ENCODE results near the gene AKR1A1.
"Not testable (repeated sequence)": the region's sequence is repeated elsewhere in the genome, so short reads cannot be mapped to it uniquely, and the experiment has no call there.

Gene AKR1A1

DNA sequence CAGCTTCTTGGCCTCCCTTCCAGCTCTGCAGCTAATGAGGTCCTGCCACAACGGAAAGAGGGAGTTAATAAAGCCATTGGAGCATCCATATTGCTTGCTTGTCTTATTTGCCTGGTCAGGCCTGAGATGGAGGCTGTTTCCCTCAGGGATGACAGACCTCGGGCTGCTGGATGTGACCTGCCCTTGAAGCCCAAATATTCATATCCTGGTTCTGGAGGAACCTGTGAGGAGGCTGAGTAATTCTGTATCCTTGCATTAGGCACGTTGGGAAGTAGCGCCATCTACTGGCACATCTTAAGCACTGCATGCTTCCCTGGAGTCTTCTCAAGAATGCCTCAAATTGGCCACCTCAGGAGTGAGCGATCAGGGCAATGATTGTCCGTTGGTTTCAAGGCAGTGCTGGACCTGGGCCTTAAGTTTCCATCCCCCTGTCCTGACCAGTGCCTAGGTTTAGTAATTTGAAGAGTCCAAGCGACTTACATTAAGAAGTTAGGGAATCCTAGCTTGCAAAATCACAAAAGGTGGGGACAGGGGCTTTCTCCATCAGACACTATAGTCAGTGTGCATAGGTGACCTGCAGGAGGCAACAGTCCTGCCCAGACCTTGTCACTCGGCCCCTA lies 19.4 kb downstream of the AKR1A1 start:
- DNase-seq (ENCODE audit: insufficient read length, low spot score) = peak; percentile 47
- peak; percentile 78 for FAIRE-seq
- TF ChIP-seq POLR2A (IDR thresholded peaks at IDR 0.05; ENCODE audit: low read depth, low read length) = no peak

- no peak for DNase-seq (ENCODE audit: insufficient read length, low spot score)
- FAIRE-seq = no peak
- no peak for TF ChIP-seq POLR2A (IDR thresholded peaks at IDR 0.05; ENCODE audit: low read depth, low read length)
Measured at GRCh38 chr1:45570631-45571030, 20.0 kb downstream of the AKR1A1 start.

DNA sequence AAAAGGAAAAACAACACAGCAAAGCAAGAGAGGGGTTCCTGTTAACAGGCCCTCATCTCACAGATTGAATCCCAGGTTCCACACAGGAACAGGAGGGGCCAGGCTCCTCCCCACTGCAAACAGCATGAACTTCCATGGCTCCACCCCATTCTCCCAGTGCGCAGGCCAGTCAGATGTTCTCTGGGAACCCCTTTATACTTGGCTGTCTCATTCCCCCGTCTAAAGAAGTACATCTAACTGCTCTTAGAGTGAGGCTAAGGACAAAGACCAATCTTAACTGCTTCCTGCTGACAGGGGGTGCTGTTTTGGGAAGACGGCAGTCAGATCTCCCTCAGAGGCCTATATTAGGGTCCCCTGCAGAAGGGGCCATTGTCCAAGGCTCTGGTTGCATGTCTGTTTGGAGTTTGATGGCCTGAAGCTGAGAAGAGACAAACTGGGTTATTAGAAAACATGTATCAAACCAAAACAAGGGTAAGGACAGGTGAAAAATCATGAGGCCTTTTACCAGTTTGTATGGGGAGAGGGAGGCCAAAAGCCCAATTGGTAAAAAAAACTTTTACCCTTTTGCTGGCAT lies 22.7 kb downstream of the AKR1A1 start:
- TF ChIP-seq POLR2A (IDR thresholded peaks at IDR 0.05; ENCODE audit: low read depth, low read length) = no peak
- no peak for DNase-seq (ENCODE audit: insufficient read length, low spot score)
- FAIRE-seq = no peak

DNA sequence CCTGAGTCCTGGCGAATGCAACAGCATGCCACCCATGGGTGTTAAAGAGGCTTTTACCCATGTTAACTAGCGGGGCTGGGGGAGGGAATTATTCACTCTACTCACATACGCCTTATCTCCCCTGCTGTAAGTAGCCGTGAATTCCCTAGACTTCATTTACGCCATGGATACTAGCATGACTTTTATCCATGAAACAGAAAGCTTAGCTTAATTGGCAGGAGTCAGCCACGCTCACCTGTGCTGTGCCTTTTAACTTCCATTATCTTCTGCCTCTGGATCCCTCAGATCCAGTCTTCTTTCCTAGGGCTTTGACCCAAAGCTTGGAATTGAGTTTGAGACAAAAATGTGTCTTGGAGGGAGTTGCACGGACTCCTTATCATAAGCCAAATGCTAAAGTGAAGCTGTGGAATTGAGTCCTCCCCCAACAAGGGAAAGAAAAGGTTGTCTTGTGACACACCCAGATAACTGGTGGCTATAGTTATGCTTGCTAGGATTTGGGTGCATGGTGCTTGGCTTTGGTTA lies 23.5 kb downstream of the AKR1A1 start:
- TF ChIP-seq POLR2A (IDR thresholded peaks at IDR 0.05; ENCODE audit: low read depth, low read length) = no peak
- FAIRE-seq (no peak), DNase-seq (ENCODE audit: insufficient read length, low spot score) (no peak)

- TF ChIP-seq POLR2A (IDR thresholded peaks at IDR 0.05; ENCODE audit: low read depth, low read length) = no peak
- FAIRE-seq (peak; percentile 90), DNase-seq (ENCODE audit: insufficient read length, low spot score) (peak; percentile 95)
Measured at GRCh38 chr1:45583264-45583665, 32.6 kb downstream of the AKR1A1 start.

- FAIRE-seq = no peak
- peak; percentile 62 for DNase-seq (ENCODE audit: insufficient read length, low spot score)
- peak; percentile 84 for TF ChIP-seq POLR2A (IDR thresholded peaks at IDR 0.05; ENCODE audit: low read depth, low read length)
Measured at GRCh38 chr1:45583666-45584350, 33.2 kb downstream of the AKR1A1 start, which contains the start of gene NASP. Gene NASP (plus strand): TSS chr1:45584041. CDS start chr1:45584147, 106 bp downstream.

GRCh38 chr1:45584351-45585109 lies 33.9 kb downstream of the AKR1A1 start:
- DNase-seq (ENCODE audit: insufficient read length, low spot score) (peak; percentile 76), FAIRE-seq (no peak)
- no peak for TF ChIP-seq POLR2A (IDR thresholded peaks at IDR 0.05; ENCODE audit: low read depth, low read length)

DNA sequence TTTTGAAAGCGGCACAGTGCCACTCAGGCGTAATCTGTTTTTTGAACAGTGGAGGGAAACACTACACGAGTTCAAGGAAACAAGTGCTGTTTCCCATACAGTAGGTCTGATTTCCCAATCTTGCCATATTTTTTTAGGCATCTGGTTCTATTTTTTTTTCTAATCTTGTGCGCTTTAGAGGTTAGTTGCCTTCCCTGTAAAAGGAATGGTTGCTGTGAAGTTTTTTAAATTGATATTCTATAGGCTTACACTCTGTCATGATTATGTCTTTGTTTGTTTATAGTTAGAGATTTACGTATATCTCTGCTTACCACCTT lies 34.4 kb downstream of the AKR1A1 start:
- FAIRE-seq = no peak
- TF ChIP-seq POLR2A (IDR thresholded peaks at IDR 0.05; ENCODE audit: low read depth, low read length) = no peak
- no peak for DNase-seq (ENCODE audit: insufficient read length, low spot score)

DNA sequence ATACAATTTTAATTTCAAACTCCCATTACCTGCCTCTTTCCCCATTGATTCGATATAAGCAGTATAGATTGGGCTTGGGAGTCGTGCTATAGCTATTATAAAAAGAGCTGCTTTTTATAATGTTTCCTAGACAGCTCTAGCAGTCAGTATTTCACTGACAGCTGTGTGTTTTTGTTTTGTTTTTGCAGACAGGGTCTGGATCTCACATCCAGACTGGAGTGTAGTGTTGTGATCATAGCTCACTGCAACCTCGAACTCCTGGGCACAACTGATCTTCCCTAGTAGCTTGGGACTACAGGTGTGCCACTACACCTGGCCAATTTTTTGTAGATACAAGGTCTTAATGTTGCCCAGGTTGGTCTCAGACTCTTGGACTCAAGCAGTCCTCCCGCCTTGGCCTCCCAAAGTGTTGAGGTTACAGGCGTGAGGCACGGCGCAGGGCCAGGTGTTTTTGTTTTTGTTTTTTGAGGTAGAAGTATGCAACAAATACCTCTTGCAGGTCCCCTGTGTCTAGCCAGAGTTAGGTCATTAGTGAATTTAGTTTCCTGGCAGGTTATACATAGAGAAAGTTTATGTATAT lies 35.0 kb downstream of the AKR1A1 start:
- FAIRE-seq (no peak), DNase-seq (ENCODE audit: insufficient read length, low spot score) (no peak)
- TF ChIP-seq POLR2A (IDR thresholded peaks at IDR 0.05; ENCODE audit: low read depth, low read length) = no peak

GRCh38 chr1:45586769-45587168 lies 36.1 kb downstream of the AKR1A1 start:
- TF ChIP-seq POLR2A (IDR thresholded peaks at IDR 0.05; ENCODE audit: low read depth, low read length) = no peak
- FAIRE-seq (no peak), DNase-seq (ENCODE audit: insufficient read length, low spot score) (no peak)

GRCh38 chr1:45589861-45590260 lies 39.2 kb downstream of the AKR1A1 start:
- TF ChIP-seq POLR2A (IDR thresholded peaks at IDR 0.05; ENCODE audit: low read depth, low read length) = no peak
- no peak for DNase-seq (ENCODE audit: insufficient read length, low spot score)
- no peak for FAIRE-seq

- no peak for TF ChIP-seq POLR2A (IDR thresholded peaks at IDR 0.05; ENCODE audit: low read depth, low read length)
- DNase-seq (ENCODE audit: insufficient read length, low spot score) = no peak
- no peak for FAIRE-seq
Measured at GRCh38 chr1:45594412-45594811, 43.8 kb downstream of the AKR1A1 start.

DNA sequence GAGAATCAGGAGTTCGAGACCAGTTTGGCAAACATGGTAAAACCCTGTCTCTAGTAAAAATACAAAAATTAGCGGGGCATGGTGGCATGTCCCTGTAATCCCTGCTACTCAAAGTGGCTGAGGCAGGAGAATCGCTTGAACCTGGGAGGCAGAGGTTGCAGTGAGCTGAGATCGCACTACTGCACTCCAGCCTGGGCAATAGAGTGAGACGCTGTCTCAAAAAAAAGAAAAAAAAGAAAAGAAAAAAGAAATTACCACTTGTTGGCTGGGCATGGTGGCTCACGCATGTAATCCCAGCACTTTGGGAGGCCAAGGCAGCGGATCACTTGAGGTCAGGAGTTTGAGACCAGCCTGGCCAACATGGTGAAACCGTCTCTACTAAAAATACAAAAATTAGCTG lies 46.1 kb downstream of the AKR1A1 start:
- DNase-seq (ENCODE audit: insufficient read length, low spot score); FAIRE-seq: not testable (repeated sequence)

DNA sequence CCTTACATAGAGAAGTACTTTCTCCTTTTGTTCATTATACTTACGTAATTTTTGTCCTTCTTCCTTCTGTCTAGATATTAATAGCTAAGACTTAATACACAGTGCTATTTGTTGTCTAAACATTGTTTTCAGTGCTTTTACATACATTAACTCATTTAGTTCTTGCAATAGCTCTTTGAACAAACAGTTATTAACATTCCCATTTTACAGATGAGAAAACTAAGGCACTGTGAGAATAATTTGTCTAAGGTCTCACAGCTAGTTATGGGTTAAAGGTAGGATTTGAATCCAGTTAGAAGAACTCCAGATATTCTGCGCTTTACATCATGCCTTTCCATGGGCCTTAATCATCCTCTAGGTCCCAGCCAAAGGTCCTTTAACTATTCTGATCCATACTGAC lies 53.6 kb downstream of the AKR1A1 start:
- TF ChIP-seq POLR2A (IDR thresholded peaks at IDR 0.05; ENCODE audit: low read depth, low read length) = no peak
- FAIRE-seq (no peak), DNase-seq (ENCODE audit: insufficient read length, low spot score) (no peak)

All from H54 (cell line).